Adrenal gland (tissue), 12 donors: Measurements from ENCODE around the gene DYSF. TPM values are rescaled to one million over a fixed set of nuclear protein-coding genes. Genes with fewer than 3 reads are reported as not detected.

Experiments
- DNase-seq, 7 donors: peaks; one replicate each; pipeline ENCODE4 v3.0.0-alpha.2; 2019 to 2020
- H3K27ac ChIP-seq, 5 donors: fragments of 200-600 bp; sonication (generic) in 4 of 5; 1 replicate in 3 of 5; 2 replicates in 2 of 5; pipeline versions ENCODE4 v1.5.1 to v1.8.0; 2016 to 2020; ENCODE audit warnings: mild to moderate bottlenecking in 1 of 5
- H3K27me3 ChIP-seq: fragments of 200-600 bp; 2 replicates; pipeline ENCODE4 v1.8.0; 2021
- H3K36me3 ChIP-seq, 2 donors: fragments of 200-600 bp; replicated peaks in 1 of 2; 1 replicate in 1 of 2; 2 replicates in 1 of 2; pipeline versions ENCODE4 v1.5.1 to v1.8.0; 2018 to 2022
- H3K4me1 ChIP-seq, 2 donors: fragments of 200-600 bp; replicated peaks in 1 of 2; 1 replicate in 1 of 2; 2 replicates in 1 of 2; pipeline versions ENCODE4 v1.5.1 to v1.8.0; 2018 to 2021
- H3K4me3 ChIP-seq, 4 donors: fragments of 200-600 bp; sonication (generic) in 3 of 4; one replicate each; pipeline ENCODE4 v1.5.1; 2016 to 2018
- H3K9me3 ChIP-seq, 3 donors: fragments of 200-600 bp; sonication (generic) in 1 of 3; replicated peaks in 1 of 3; 1 replicate in 2 of 3; 2 replicates in 1 of 3; pipeline versions ENCODE4 v1.5.1 to v1.8.0; 2016 to 2021
- CTCF ChIP-seq, 6 experiments: fragments of 450-650 bp in 4 of 6; fragments of 200-600 bp in 2 of 6; sonication (generic) in 1 of 6; IDR thresholded peaks; 1 replicate in 5 of 6; 2 replicates in 1 of 6; pipeline versions ENCODE4 v1.5.1 to v1.8.0; 2016 to 2021; ENCODE audit warnings: antibody characterized with exemption in 6 of 6, mild to moderate bottlenecking in 2 of 6, moderate library complexity in 1 of 6
- POLR2A ChIP-seq, 2 donors: fragments of 450-650 bp; IDR thresholded peaks; one replicate each; pipeline ENCODE4 v1.6.1; 2017; ENCODE audit warnings: antibody characterized with exemption in 2 of 2, mild to moderate bottlenecking in 2 of 2, moderate library complexity in 1 of 2
- WGBS, 4 donors: extraction: QIAGEN DNeasy Blood & Tissue Kit in 2 of 4; methylation state at CpG; one replicate each; pipeline versions ENCODE4 v1.1.5 to v1.1.7; 2013 to 2017; 5-methylcytosine and 5-hydroxymethylcytosine counted together
- intact Hi-C, 2 donors: fragments of 100-400 bp; cut with DNase I; formaldehyde crosslinking; loops; one replicate each; pipeline versions ENCODE4 v1.14.1 to v1.15.0; 2022 to 2023
- polyA plus RNA-seq, 3 donors: library from polyadenylated mRNA; stranded (reverse); fragments of 200-250 nt in 2 of 3; fragments of 350-450 nt in 1 of 3; fragmentation: Illumina TruSeq in 1 of 3; extraction: RNeasy Lipid Tissue Mini Kit (QIAGEN cat#74804) in 1 of 3; gene quantifications; one replicate each; pipeline ENCODE4 v1.2.3, GENCODE V29; 2013 to 2014
- total RNA-seq, 9 donors: library from RNA; depleted of rRNA in 4 of 9; stranded (reverse); fragments of >200 nt in 4 of 9; fragments of 120-200 nt in 1 of 9; fragmentation: NEBNext Ultra II Directional in 1 of 9; extraction: Animal tissue kit (Norgen Biotek cat#: 25700) in 1 of 9; gene quantifications; one replicate each; pipeline versions ENCODE4 v1.1.0 to v1.2.4, GENCODE V29; 2013 to 2023
- donor health status: healthy with polysubstance abuse.
- donor health status: Bipolar disorder and iron deficiency.
- donor health status: DM: yes; HTN: yes; CAD: no.
- donor health status: DM: no; HTN: no; CAD: no.
- donor health status: DM: no; HTN: no; CAD: no.
- donor health status: DM: yes; HTN: yes; CAD: no.

The DYSF gene
- total and polyA plus RNA-seq, 12 donors, result 3.2 to 22.4 (median 15.3) TPM

GRCh38 chr2:71704688-71705087 lies 251.3 kb downstream of the DYSF start:
- intact Hi-C loops, result no loop called here
- TF ChIP-seq POLR2A (IDR thresholded peaks at IDR 0.05) (no peak), CTCF (IDR thresholded peaks at IDR 0.05) (no peak)
- Histone ChIP-seq H3K27ac (no peak overlapping the region), H3K4me3 (no peak overlapping the region), H3K27me3 (no peaks in the 10 kb centered on the region), H3K36me3 (no peaks in the 10 kb centered on the region), H3K9me3 (no peaks in the 10 kb centered on the region), H3K4me1 (no peaks in the 10 kb centered on the region)
- DNase-seq, result no peak
- WGBS, 4 donors, result 61 to 75% (median 68%) methylated on average over 4 to 5 of the region's 5 CpGs

- 91 to 95% (median 94%) methylated on average over 16 to 19 of the region's 19 CpGs for WGBS, 4 donors
- Histone ChIP-seq H3K36me3 (no peaks in the 10 kb centered on the region), H3K9me3 (no peaks in the 10 kb centered on the region), H3K4me3 (no peak overlapping the region), H3K27ac (no peak overlapping the region), H3K4me1 (no peaks in the 10 kb centered on the region), H3K27me3 (no peaks in the 10 kb centered on the region)
- no peak for DNase-seq
- TF ChIP-seq CTCF (IDR thresholded peaks at IDR 0.05) (no peak), POLR2A (IDR thresholded peaks at IDR 0.05) (no peak)
- intact Hi-C loops, result no loop called here
Observed at GRCh38 chr2:71705171-71705960, 252.0 kb downstream of the DYSF start.

GRCh38 chr2:71706121-71706520 lies 252.8 kb downstream of the DYSF start:
- WGBS, 4 donors, result 81 to 92% (median 86%) methylated on average over 4 of the region's 4 CpGs
- intact Hi-C loops, result no loop called here
- Histone ChIP-seq H3K27ac (no peak overlapping the region), H3K9me3 (no peaks in the 10 kb centered on the region), H3K4me3 (no peak overlapping the region), H3K36me3 (no peaks in the 10 kb centered on the region), H3K4me1 (no peaks in the 10 kb centered on the region), H3K27me3 (no peaks in the 10 kb centered on the region)
- TF ChIP-seq POLR2A (IDR thresholded peaks at IDR 0.05), result no peak
- TF ChIP-seq CTCF (IDR thresholded peaks at IDR 0.05), result no peak
- no peak for DNase-seq

- H3K27me3 ChIP-seq, result no peaks in the 10 kb centered on the region
- no peak overlapping the region for H3K4me3 ChIP-seq
- no peak overlapping the region for H3K27ac ChIP-seq
- H3K4me1 ChIP-seq, result no peaks in the 10 kb centered on the region
- intact Hi-C loops, result no loop called here
- no peaks in the 10 kb centered on the region for H3K36me3 ChIP-seq
- DNase-seq, result no peak
- WGBS, 4 donors, result 86 to 94% (median 91%) methylated on average over 5 of the region's 5 CpGs
- H3K9me3 ChIP-seq, result no peaks in the 10 kb centered on the region
- no peak for TF ChIP-seq CTCF (IDR thresholded peaks at IDR 0.05)
- no peak for TF ChIP-seq POLR2A (IDR thresholded peaks at IDR 0.05)
Observed at GRCh38 chr2:71706836-71707235, 253.5 kb downstream of the DYSF start.
